A549 treated with CORT108297 at 1 μM for 4 hours (cell line): ENCODE measurements around the gene SLAMF8. TPM values are rescaled to one million over a fixed set of nuclear protein-coding genes. Genes with fewer than 3 reads are reported as not detected.

Experiments
- total RNA-seq: library from RNA; stranded (reverse); fragments of 200-300 nt; extraction: Qiagen RNA extraction; gene quantifications from 5 replicates; pipeline ENCODE4 v1.2.3, GENCODE V29; 2022

SLAMF8 gene
- total RNA-seq = 0.03 TPM in 1 of 5 replicates, not detected in the others

GRCh38 chr1:159826441-159827101, at the start of gene SLAMF8:
SLAMF8 (plus strand) TSS chr1:159826873; CDS start chr1:159826899, 26 bp downstream.

GRCh38 chr1:159780583-159781582, 45.8 kb upstream of the SLAMF8 start, which contains the start of gene DUSP23:
DUSP23 (plus strand) TSS chr1:159780962; CDS start chr1:159781101, 139 bp downstream.

GRCh38 chr1:159802111-159802510, 24.6 kb upstream of the SLAMF8 start, which contains the start of gene FCRL6:
FCRL6 (plus strand) TSS chr1:159802360; CDS start chr1:159802425, 65 bp downstream.

GRCh38 chr1:159862557-159862956, 35.9 kb downstream of the SLAMF8 start, which contains the start of gene VSIG8:
VSIG8 (minus strand) TSS chr1:159862657; CDS start chr1:159862521, 136 bp downstream.

Other genes starting within 250 kb of the SLAMF8 start
- gene APCS, start 239.0 kb upstream of the SLAMF8 start, total RNA-seq = not detected in 5 replicates
- not detected in 5 replicates for gene CRP, start 112.3 kb upstream of the SLAMF8 start, total RNA-seq
- 48.7 to 79.3 TPM (median 76.6 TPM) in 5 replicates for gene DUSP23, start 45.9 kb upstream of the SLAMF8 start, total RNA-seq
- not detected in 5 replicates for gene FCRL6, start 24.5 kb upstream of the SLAMF8 start, total RNA-seq
- gene VSIG8, start 35.8 kb downstream of the SLAMF8 start, total RNA-seq = 0.05 TPM in 2 of 5 replicates, not detected in the others
- 0.61 to 0.79 TPM (median 0.73 TPM) in 5 replicates for gene CFAP45, start 73.3 kb downstream of the SLAMF8 start, total RNA-seq
- 1,030 to 1,080 TPM (median 1,063 TPM) in 5 replicates for gene TAGLN2, start 98.6 kb downstream of the SLAMF8 start, total RNA-seq
- gene IGSF9, start 118.7 kb downstream of the SLAMF8 start, total RNA-seq = 0.17 to 0.29 TPM (median 0.22 TPM) in 5 replicates
- 0.13 to 0.83 TPM (median 0.40 TPM) in 5 replicates for gene SLAMF9, start 127.4 kb downstream of the SLAMF8 start, total RNA-seq
- gene PIGM, start 205.1 kb downstream of the SLAMF8 start, total RNA-seq = 4.1 to 4.6 TPM (median 4.4 TPM) in 5 replicates
- 0.09 TPM in 1 of 5 replicates, not detected in the others for gene KCNJ10, start 243.3 kb downstream of the SLAMF8 start, total RNA-seq